K562 (cell line): ENCODE data around the gene EVI5. TPM values are rescaled to one million over a fixed set of nuclear protein-coding genes. Genes with fewer than 3 reads are reported as not detected.
A peak's percentile ranks its signal among the peaks of the same experiment; 100 is the strongest.

Source experiments
- CC2D1A ChIP-seq: fragments of 450-650 bp; IDR thresholded peaks from 2 replicates; pipeline ENCODE4 v1.6.1; 2017; ENCODE audit warnings: mild to moderate bottlenecking
- CHAMP1 ChIP-seq: fragments of 450-650 bp; IDR thresholded peaks from 2 replicates; pipeline ENCODE4 v1.6.1; 2016; ENCODE audit warnings: mild to moderate bottlenecking
- FOXJ3 ChIP-seq: sonication (generic); formaldehyde crosslinking; IDR thresholded peaks from 2 replicates; pipeline ENCODE4 v1.4.0; 2020; ENCODE audit warnings: mild to moderate bottlenecking, missing genetic modification reagents
- GABPA ChIP-seq: fragments of 200-800 bp; sonication (Bioruptor generic); conservative IDR thresholded peaks from 2 replicates; pipeline ENCODE4 v1.6.1; 2016; ENCODE audit warnings: low read depth, missing genetic modification characterization, missing compliant biosample characterization
- GABPB1 ChIP-seq: sonication (generic); formaldehyde crosslinking; IDR thresholded peaks from 2 replicates; pipeline ENCODE4 v1.8.0; 2022; ENCODE audit warnings: mild to moderate bottlenecking, missing genetic modification reagents
- GMEB1 ChIP-seq: fragments of 250-450 bp; sonication (Bioruptor Pico); IDR thresholded peaks from 2 replicates; pipeline ENCODE4 v1.4.0; 2020; ENCODE audit warnings: mild to moderate bottlenecking
- HDAC1 ChIP-seq, 2 experiments: fragments of 450-650 bp; IDR thresholded peaks; 2 replicates each; pipeline ENCODE4 v1.6.1; 2016 to 2017; ENCODE audit warnings: inconsistent platforms in 1 of 2, mild to moderate bottlenecking in 1 of 2, moderate library complexity in 1 of 2
- HDAC2 ChIP-seq: fragments of 450-650 bp; IDR thresholded peaks from 2 replicates; pipeline ENCODE4 v1.6.1; 2016; ENCODE audit warnings: mild to moderate bottlenecking
- HNRNPUL1 ChIP-seq: fragments of 200-400 bp; formaldehyde crosslinking; IDR thresholded peaks from 2 replicates; pipeline ENCODE4 v1.6.1; 2017; ENCODE audit warnings: low read length
- KDM1A ChIP-seq, 2 experiments: fragments of 450-650 bp; IDR thresholded peaks; 2 replicates each; pipeline ENCODE4 v1.6.1; 2016; ENCODE audit warnings: mild to moderate bottlenecking in 2 of 2
- REST ChIP-seq, 2 experiments: fragments of 450-650 bp; formaldehyde crosslinking in 1 of 2; IDR thresholded peaks; 2 replicates each; pipeline versions ENCODE4 v1.4.0 to v1.6.1; 2014 to 2020; ENCODE audit warnings: mild to moderate bottlenecking in 2 of 2, borderline replicate concordance in 1 of 2, low read depth in 1 of 2
- TAL1 ChIP-seq: fragments of 450-650 bp; IDR thresholded peaks from 2 replicates; pipeline ENCODE4 v1.6.1; 2016; ENCODE audit warnings: mild to moderate bottlenecking
- TEAD1 ChIP-seq, 2 experiments: fragments of 450-650 bp in 1 of 2; sonication (generic) in 1 of 2; formaldehyde crosslinking; IDR thresholded peaks; 2 replicates each; pipeline versions ENCODE4 v1.4.0 to v1.8.0; 2020 to 2022; ENCODE audit warnings: mild to moderate bottlenecking in 2 of 2, missing genetic modification reagents in 1 of 2
- THRB ChIP-seq: fragments of 450-650 bp; formaldehyde crosslinking; conservative IDR thresholded peaks from 2 replicates; pipeline ENCODE4 v1.4.0; 2022; ENCODE audit warnings: mild to moderate bottlenecking, missing genetic modification characterization
- ZNF324 ChIP-seq: fragments of 250-450 bp; sonication (Bioruptor Pico); IDR thresholded peaks from 2 replicates; pipeline ENCODE4 v1.4.0; 2020; ENCODE audit warnings: mild to moderate bottlenecking
- polyA plus RNA-seq, 8 experiments: library from polyadenylated mRNA; depleted of rRNA in 4 of 8; stranded (reverse) in 5 of 8; unstranded in 3 of 8; fragments of >200 nt; fragmentation: Nextera tagmentation in 2 of 8; fragmentation: Illumina TruSeq in 1 of 8; extraction: Ambion mirVana in 2 of 8; extraction: Trizol in 1 of 8; gene quantifications; 2 replicates each; pipeline versions ENCODE4 v1.2.1 to v1.2.3, GENCODE V29; 2011 to 2014; ENCODE audit warnings: inconsistent platforms in 1 of 8, missing spikeins in 1 of 8
- total RNA-seq, 7 experiments: library from RNA; depleted of rRNA in 6 of 7; stranded (reverse); fragments of >200 nt in 6 of 7; fragmentation: Illumina TruSeq in 2 of 7; extraction: Trizol in 2 of 7; gene quantifications; 2 replicates each; pipeline versions ENCODE4 v1.2.1 to v1.2.3, GENCODE V29; 2011 to 2021; ENCODE audit warnings: low replicate concordance in 1 of 7

The EVI5 gene
- total and polyA plus RNA-seq, 9 of the 15 experiments (the other 6 are each of a cell fraction or from before 2014, with no cell fraction given): 1.7 to 50.1 (median 13.7) TPM

- TF ChIP-seq HDAC2 (peak; percentile 98), FOXJ3 (CRISPR knock-in tag) (no peak), TEAD1 (CRISPR knock-in tag; IDR thresholded peaks at IDR 0.05) (peak; percentile 97 to 98), THRB (CRISPR knock-in tag) (0 out of 2 replicates have a peak, but pooled peaks have one; percentile 47), CC2D1A (peak; percentile 94), HDAC1 (IDR thresholded peaks at IDR 0.05) (peak in 1 of 2 experiments; percentile 92; a peak in 3 of 4 replicates), TAL1 (peak; percentile 93), GABPA (peak; percentile 83), GMEB1 (CRISPR knock-in tag) (no peak), REST (IDR thresholded peaks at IDR 0.05; ENCODE audit: borderline replicate concordance) (no peak), REST (CRISPR knock-in tag; IDR thresholded peaks at IDR 0.05; ENCODE audit: low read depth) (no peak), GABPB1 (CRISPR knock-in tag) (peak; percentile 70; the same call in 1 of the 2 replicates), KDM1A (IDR thresholded peaks at IDR 0.05) (peak; percentile 98), HNRNPUL1 (no peak), ZNF324 (CRISPR knock-in tag) (no peak), CHAMP1 (peak; percentile 89)
These were observed 19.9 kb upstream of the EVI5 start (continued) for GRCh38 chr1:92804721-92805201.
